Large intestine (tissue), 3 donors: ENCODE results near the gene BRAP. TPM values are rescaled to one million over a fixed set of nuclear protein-coding genes. Genes with fewer than 3 reads are reported as not detected.
"Not testable (repeated sequence)": the region's sequence is repeated elsewhere in the genome, so short reads cannot be mapped to it uniquely, and the experiment has no call there.

ENCODE experiments used
- DNase-seq, 2 donors: peaks; one replicate each; pipeline versions ENCODE4 v3.0.0 to v3.0.0-alpha.2; 2013
- H3K27ac ChIP-seq: one replicate; pipeline ENCODE4 v1.5.1; 2013; ENCODE audit warnings: low read length
- H3K27me3 ChIP-seq: 2 replicates; pipeline ENCODE4 v1.6.1; 2013; ENCODE audit warnings: low read length; ENCODE audit not compliant: control insufficient read depth, insufficient read depth
- H3K36me3 ChIP-seq: 2 replicates; pipeline ENCODE4 v1.6.1; 2013; ENCODE audit warnings: low read length; ENCODE audit not compliant: control insufficient read depth, insufficient read depth
- H3K4me1 ChIP-seq: one replicate; pipeline ENCODE4 v1.6.1; 2013; ENCODE audit warnings: low read length; ENCODE audit not compliant: control insufficient read depth, insufficient read depth
- H3K4me3 ChIP-seq: one replicate; pipeline ENCODE4 v1.5.1; 2013; ENCODE audit warnings: low read length
- H3K9me3 ChIP-seq: one replicate; pipeline ENCODE4 v1.6.1; 2013; ENCODE audit warnings: mild to moderate bottlenecking, low read depth, low read length, moderate library complexity; ENCODE audit not compliant: control insufficient read depth
- WGBS: methylation state at CpG from one replicate; pipeline ENCODE4 v1.1.5; 2013; ENCODE audit warnings: low lambda C conversion rate; ENCODE audit not compliant: insufficient coverage; 5-methylcytosine and 5-hydroxymethylcytosine counted together
- polyA plus RNA-seq: library from polyadenylated mRNA; unstranded; fragments of 120-200 nt; gene quantifications from one replicate; pipeline ENCODE4 v1.2.1, GENCODE V29; 2013

BRAP gene
- polyA plus RNA-seq, 1 donor, result 15.0 TPM

- Histone ChIP-seq H3K27ac (no peak overlapping the region), H3K27me3 (no peaks in the 10 kb centered on the region), H3K36me3 (no peaks in the 10 kb centered on the region), H3K9me3 (no peaks in the 10 kb centered on the region), H3K4me3 (no peak overlapping the region), H3K4me1 (no peaks in the 10 kb centered on the region)
- DNase-seq, result peak in 1 of 2 donors; percentile 22
- no CpG with 5 or more reads among the region's 8 CpGs for WGBS
Observed at GRCh38 chr12:111624540-111624939, 61.2 kb downstream of the BRAP start.

DNA sequence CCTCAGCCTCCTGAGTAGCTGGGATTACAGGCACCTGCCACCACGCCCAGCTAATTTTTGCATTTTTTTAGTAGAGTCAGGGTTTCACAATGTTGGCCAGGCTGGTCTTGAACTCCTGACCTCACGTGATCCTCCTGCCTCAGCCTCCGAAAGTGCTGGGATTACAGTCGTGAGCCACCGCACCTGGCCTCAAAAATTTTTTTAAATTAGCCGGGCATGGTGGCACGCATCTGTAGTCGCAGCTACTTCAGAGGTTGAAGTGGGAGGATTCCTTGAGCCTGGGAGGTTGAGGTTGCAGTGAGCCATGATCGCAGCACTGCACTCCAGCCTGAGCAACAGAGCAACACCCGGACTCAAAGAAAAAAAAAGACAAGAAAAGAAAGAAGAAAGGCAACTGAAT is 67.9 kb downstream of the BRAP start:
- H3K9me3 ChIP-seq, H3K4me1 ChIP-seq, H3K27me3 ChIP-seq, H3K27ac ChIP-seq, H3K36me3 ChIP-seq, DNase-seq, H3K4me3 ChIP-seq: not testable (repeated sequence)
- 83% methylated on average over 1 of the region's 10 CpGs for WGBS

- Histone ChIP-seq H3K27ac (no peak overlapping the region), H3K4me3 (no peak overlapping the region), H3K4me1 (peaks cover 2% of the 10 kb centered on the region), H3K27me3 (no peaks in the 10 kb centered on the region), H3K36me3 (no peaks in the 10 kb centered on the region), H3K9me3 (no peaks in the 10 kb centered on the region)
- DNase-seq, result no peak
- WGBS, result no CpG with 5 or more reads among the region's 7 CpGs
Observed at GRCh38 chr12:111616177-111616623, 69.6 kb downstream of the BRAP start.

- no peak for DNase-seq
- no peaks in the 10 kb centered on the region for H3K4me1 ChIP-seq
- WGBS, result no CpG with 5 or more reads among the region's 3 CpGs
Observed at GRCh38 chr12:111607239-111607638, 78.5 kb downstream of the BRAP start.

DNA sequence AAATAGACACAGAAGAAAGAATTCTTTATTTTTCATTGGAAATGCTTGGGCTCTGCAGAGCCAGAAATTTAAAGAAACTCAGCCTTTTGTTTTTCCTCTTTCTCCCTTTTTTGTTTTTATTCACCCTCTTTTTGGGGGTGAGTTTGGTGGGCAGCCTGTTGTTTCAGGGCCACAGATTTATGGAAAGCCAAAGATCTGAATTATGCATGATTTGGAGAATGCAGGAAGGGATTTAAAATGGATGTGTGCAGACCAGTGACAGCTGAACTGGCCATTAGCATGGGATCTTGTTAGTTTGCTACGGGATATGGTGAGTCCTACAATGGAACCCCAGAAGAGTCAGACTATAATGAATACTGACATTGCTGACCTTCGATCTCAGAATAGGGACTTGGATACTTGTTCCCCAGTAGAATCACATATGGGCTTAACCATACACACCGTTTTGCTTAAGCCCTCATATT is 79.0 kb downstream of the BRAP start:
- H3K27me3 ChIP-seq, result no peaks in the 10 kb centered on the region
- no peak for DNase-seq
- no peaks in the 10 kb centered on the region for H3K9me3 ChIP-seq
- H3K27ac ChIP-seq, result no peak overlapping the region
- no peaks in the 10 kb centered on the region for H3K36me3 ChIP-seq
- no CpG with 5 or more reads among the region's 3 CpGs for WGBS
- H3K4me3 ChIP-seq, result no peak overlapping the region
- H3K4me1 ChIP-seq, result no peaks in the 10 kb centered on the region

More at GRCh38 chr12:111607239-111607638, 78.5 kb downstream of the BRAP start:
- Histone ChIP-seq H3K27me3 (no peaks in the 10 kb centered on the region), H3K27ac (no peak overlapping the region), H3K36me3 (no peaks in the 10 kb centered on the region), H3K9me3 (no peaks in the 10 kb centered on the region), H3K4me3 (no peak overlapping the region)

- WGBS, result 83% methylated on average over 3 of the region's 7 CpGs
- H3K4me3 ChIP-seq, result no peak overlapping the region
- no peak overlapping the region for H3K27ac ChIP-seq
- H3K27me3 ChIP-seq, result no peaks in the 10 kb centered on the region
- no peaks in the 10 kb centered on the region for H3K9me3 ChIP-seq
- DNase-seq, result no peak
- H3K36me3 ChIP-seq, result no peaks in the 10 kb centered on the region
- H3K4me1 ChIP-seq, result no peaks in the 10 kb centered on the region
Observed at GRCh38 chr12:111605911-111606766, 79.6 kb downstream of the BRAP start.

DNA sequence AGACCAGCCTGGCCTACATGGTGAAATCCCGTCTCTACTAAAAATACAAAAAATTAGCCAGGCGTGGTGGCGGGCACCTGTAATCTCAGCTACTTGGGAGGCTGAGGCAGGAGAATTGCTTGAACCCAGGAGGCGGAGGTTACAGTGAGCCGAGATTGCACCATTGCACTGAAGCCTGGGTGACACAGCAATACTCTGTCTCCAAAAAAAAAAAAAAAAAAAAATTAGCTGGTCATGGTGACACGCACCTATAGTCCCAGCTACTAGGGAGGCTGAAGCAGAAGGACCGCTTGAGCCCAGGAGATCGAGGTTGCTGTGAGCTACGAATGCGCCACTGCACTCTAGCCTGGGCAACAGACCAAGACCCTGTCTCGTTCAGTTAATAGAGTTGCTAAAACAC is 82.9 kb downstream of the BRAP start:
- H3K36me3 ChIP-seq, H3K4me3 ChIP-seq, H3K27ac ChIP-seq, DNase-seq, H3K27me3 ChIP-seq, H3K9me3 ChIP-seq, H3K4me1 ChIP-seq: not testable (repeated sequence)
- 80% methylated on average over 1 of the region's 11 CpGs for WGBS

- H3K4me1 ChIP-seq, result no peaks in the 10 kb centered on the region
- no peak for DNase-seq
- WGBS, result no CpG with 5 or more reads among the region's 2 CpGs
- H3K36me3 ChIP-seq, result no peaks in the 10 kb centered on the region
- H3K4me3 ChIP-seq, result no peak overlapping the region
- no peaks in the 10 kb centered on the region for H3K9me3 ChIP-seq
- no peak overlapping the region for H3K27ac ChIP-seq
- H3K27me3 ChIP-seq, result no peaks in the 10 kb centered on the region
Observed at GRCh38 chr12:111602348-111602747, 83.4 kb downstream of the BRAP start.

GRCh38 chr12:111600986-111601385 is 84.8 kb downstream of the BRAP start:
- H3K27ac ChIP-seq, result peak overlapping the region; percentile 91
- H3K9me3 ChIP-seq, result not testable (repeated sequence)

GRCh38 chr12:111600205-111600642 is 85.5 kb downstream of the BRAP start:
- peak overlapping the region; percentile 91 for H3K27ac ChIP-seq
- H3K36me3 ChIP-seq, result no peaks in the 10 kb centered on the region
- DNase-seq, result peak; percentile 59 to 79
- H3K4me3 ChIP-seq, result peak overlapping the region; percentile 81
- WGBS, result 0% methylated on average over 1 of the region's 5 CpGs
- peaks cover 4% of the 10 kb centered on the region for H3K4me1 ChIP-seq
- H3K9me3 ChIP-seq, result no peaks in the 10 kb centered on the region
- no peaks in the 10 kb centered on the region for H3K27me3 ChIP-seq

More at GRCh38 chr12:111600986-111601385, 84.8 kb downstream of the BRAP start:
- not testable (repeated sequence) for H3K4me1 ChIP-seq, H3K36me3 ChIP-seq, H3K27me3 ChIP-seq, H3K4me3 ChIP-seq, DNase-seq
- WGBS, result 90% methylated on average over 1 of the region's 12 CpGs
